GM12873 (cell line): Measurements from ENCODE around the gene BRDT.

ENCODE experiments used
- TF ChIP-seq, protein P1 (sequence below): IDR thresholded peaks from 2 replicates; pipeline ENCODE4 v1.5.1; 2012; ENCODE audit warnings: low read depth, mild to moderate bottlenecking, moderate library complexity, low read length, control low read depth; ENCODE audit not compliant: insufficient read depth; ENCODE audit errors: missing control alignments

Gene BRDT

DNA sequence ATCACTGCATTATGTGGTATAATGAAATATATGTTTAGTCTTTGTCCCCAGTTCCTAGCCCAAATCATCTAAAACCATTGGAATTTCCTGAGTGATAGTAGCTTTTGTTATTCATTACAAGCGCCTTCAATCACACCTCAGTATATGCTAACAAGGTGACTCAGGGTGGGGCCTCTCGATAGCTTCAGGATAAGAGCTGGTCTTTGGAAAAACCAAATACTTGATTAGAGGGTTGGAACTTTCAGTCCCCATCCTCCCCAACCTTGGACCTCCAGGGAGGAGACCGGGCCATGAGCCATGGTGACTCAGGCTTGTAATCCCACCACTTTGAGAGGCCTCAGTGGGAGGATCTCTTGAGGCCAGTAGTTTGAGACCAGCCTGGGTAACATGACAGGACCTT is 5.1 kb upstream of the BRDT start:
- TF ChIP-seq, protein P1, sequence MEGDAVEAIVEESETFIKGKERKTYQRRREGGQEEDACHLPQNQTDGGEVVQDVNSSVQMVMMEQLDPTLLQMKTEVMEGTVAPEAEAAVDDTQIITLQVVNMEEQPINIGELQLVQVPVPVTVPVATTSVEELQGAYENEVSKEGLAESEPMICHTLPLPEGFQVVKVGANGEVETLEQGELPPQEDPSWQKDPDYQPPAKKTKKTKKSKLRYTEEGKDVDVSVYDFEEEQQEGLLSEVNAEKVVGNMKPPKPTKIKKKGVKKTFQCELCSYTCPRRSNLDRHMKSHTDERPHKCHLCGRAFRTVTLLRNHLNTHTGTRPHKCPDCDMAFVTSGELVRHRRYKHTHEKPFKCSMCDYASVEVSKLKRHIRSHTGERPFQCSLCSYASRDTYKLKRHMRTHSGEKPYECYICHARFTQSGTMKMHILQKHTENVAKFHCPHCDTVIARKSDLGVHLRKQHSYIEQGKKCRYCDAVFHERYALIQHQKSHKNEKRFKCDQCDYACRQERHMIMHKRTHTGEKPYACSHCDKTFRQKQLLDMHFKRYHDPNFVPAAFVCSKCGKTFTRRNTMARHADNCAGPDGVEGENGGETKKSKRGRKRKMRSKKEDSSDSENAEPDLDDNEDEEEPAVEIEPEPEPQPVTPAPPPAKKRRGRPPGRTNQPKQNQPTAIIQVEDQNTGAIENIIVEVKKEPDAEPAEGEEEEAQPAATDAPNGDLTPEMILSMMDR, result no peak

DNA sequence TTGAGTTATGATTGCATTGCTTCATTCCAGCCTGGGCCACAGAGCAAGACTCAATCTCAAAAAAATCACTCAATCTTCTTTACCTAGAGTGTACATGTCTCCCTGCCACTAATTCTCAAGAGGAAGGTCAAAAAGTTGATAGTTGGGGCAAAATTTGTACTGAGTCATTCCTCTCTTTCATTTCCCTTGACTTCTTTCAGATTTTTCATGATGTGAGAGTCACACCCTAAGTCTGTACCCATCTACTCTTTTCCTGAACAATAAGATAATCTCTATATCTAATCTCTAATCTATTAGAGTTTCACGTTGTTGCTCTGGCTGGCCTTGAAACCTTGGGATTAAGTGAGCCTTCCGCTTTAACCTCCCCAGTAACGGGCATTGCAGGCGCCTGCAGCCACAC is 1.1 kb upstream of the BRDT start:
- TF ChIP-seq, protein P1, result no peak

DNA sequence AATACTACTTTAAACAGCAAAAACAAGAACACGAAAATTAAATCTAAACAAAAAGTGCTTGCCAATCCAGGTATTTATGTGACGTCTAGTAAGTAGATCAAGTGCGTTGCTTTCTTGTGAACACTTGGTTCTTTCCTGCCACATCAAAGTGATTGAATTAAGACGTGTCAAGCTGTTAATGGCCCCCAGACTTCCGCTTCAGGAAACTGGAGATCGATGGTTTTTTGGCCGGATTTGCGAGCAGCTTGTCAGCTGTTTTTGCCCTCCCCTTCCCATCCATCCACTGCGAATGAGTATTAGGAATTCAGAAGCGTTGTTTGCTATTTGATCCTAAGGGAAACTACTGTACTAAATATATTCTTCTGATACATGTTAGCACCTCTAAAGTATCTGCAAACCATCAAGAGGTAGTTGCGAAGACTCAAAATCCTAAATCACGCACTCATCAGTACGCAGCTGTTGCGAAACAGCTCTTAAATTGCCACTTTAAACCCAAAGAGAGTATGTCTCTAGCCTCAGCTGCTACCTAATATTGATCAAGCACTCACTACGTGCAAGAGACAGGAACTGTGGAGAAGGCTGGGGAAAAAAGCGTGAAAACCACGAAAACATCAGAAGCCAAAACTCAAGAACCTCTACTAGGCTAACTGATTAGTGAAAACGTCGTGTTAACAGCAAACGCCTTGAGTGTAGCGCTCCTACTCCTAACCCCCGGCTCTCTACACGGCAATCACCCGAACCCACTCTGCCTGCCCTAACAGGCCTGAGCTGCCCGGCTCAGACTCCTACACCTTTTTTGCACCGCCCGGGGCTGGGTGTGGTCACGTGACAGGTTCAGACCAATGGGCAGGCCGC is 473 bp upstream of the BRDT start:
- TF ChIP-seq, protein P1, result no peak

DNA sequence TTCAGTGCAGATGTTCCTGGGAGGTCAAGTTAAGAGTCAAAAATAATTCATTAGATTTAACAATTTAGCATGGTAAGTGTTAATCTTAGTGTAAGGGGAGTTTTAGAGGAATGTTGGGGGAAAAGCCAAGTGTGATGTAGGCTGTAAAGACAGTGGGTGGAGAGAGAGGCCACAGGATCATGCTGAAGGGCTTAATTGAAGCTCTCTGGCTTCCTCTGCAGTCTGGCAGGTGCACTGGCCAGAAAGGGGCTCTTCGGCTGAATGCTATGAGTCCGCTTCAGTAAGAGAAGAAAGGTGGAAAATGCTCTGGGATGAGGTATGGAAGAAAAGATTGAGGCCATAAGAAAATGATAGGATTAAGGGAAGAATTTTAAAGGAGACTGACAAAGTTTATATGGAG is 3.0 kb downstream of the BRDT start:
- TF ChIP-seq, protein P1, result no peak

DNA sequence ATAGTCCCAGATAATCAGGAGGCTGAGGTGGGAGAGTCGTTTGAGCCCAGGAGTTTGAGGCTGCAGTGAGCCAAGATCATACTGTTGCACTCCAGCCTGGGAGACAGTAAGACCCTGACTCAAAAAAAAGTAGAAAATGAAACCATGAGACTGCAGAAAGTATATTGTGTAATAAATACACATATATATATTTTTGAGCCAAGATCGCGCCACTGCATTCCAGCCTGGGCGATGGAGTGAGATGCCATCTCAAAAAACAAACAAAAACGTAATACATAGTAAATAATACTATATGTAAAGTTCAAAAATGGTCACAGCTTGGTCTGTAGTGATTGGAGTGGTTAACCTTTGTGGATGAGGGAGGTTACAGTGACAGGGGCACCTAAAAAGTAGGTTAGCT is 9.7 kb downstream of the BRDT start:
- TF ChIP-seq, protein P1, result no peak

DNA sequence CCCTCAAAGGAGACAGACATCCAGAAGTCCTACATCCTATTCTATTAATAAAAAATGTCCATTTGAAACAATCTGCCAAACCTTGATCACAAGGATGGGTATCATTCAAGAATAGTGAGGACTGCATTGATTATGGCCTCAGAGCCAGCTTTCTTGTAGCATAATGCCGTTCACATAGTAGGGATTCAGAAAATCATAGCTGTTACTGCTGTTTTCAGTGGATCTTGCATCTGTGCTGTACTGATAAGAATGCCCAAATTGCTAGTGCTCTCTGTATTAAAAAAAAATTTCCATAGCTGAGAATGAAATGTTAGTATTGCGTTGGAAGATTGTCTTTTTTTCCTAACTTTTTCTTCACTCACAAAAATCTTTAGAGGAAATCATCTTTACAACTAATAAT is 19.1 kb downstream of the BRDT start:
- TF ChIP-seq, protein P1, result no peak

DNA sequence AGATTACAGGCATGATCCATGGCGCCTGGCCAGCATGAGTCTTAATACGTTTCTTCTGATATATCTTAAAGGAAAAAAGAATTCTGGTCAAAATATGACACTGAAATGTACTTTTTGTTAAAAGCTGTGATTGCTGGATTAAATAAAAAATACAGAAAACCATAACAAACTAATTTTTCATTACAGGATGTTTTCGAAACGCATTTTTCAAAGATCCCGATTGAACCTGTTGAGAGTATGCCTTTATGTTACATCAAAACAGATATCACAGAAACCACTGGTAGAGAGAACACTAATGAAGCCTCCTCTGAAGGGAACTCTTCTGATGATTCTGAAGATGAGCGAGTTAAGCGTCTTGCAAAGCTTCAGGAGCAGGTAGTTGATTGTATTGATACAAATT is 30.2 kb downstream of the BRDT start:
- TF ChIP-seq, protein P1, result no peak
